ENCODE results near the gene FSD1. TPM values are rescaled to one million over a fixed set of nuclear protein-coding genes. Genes with fewer than 3 reads are reported as not detected.
A peak's percentile ranks its signal among the peaks of the same experiment; 100 is the strongest.

The FSD1 gene
- total and polyA plus RNA-seq, 5 donors from 2014 or later: 0.76 to 1.6 (median 1.0) TPM; not detected in 2

DNA sequence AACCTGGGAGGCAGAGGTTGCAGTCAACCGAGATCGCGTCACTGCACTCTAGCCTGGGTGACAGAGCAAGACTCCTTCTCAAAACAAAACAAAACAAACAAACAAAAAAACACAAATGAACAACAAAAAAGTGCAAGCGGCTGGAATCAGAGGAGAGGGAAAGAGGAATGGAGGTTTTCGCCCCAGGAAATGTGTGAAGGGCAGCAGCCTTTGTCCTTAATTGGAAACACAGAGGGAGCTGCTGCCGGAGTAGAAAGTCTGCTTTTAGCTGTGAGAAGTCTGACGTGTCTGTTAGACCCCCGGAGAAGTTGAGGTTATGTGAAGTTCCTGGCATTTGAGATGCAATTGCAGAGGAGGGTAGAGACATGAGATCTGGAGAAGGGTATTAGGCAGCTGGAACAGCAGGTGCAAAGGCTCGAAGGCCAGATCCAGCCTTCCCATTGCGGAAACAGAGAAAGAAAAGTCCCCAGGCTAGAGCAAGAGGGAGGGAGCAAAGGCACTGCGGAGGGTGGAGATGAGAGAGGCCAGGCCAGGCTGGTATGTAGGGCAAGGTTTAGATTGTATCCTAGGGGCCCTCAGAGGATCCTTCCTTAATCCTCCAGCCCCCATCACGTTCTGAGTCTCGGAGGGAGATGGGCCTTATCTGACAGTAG lies 2.7 kb upstream of the FSD1 start:
- no peak overlapping the region for H3K27ac ChIP-seq (ENCODE audit: insufficient read depth, low read length, poor library complexity, severe bottlenecking)
- H3K4me1 Mint-ChIP-seq: peaks cover 0 to 51% (median 11%) of the 10 kb centered on the region in 4 donors
- peak overlapping the region; percentile 88 to 91 (median 91) for H3K27ac Mint-ChIP-seq
- peak overlapping the region; percentile 85 to 91 (median 90) for H3K4me3 Mint-ChIP-seq
- H3K27me3 ChIP-seq (ENCODE audit: control insufficient read depth, insufficient read depth, low read length): no peaks in the 10 kb centered on the region
- peak overlapping the region; percentile 44 for H3K4me3 ChIP-seq (ENCODE audit: low read depth, low read length)
- ATAC-seq (ENCODE audit: low read depth in 2 of 2) (peak in 1 of 2 donors; percentile 17), DNase-seq (no peak)
- no peaks in the 10 kb centered on the region for H3K9me3 ChIP-seq (ENCODE audit: control insufficient read depth in 2 of 2, low read length in 2 of 2)
- peaks cover 4% of the 10 kb centered on the region for H3K27me3 Mint-ChIP-seq
- H3K9me3 Mint-ChIP-seq: peaks cover 0 to 2% (median 0%) of the 10 kb centered on the region in 7 donors
- H3K36me3 ChIP-seq (ENCODE audit: control insufficient read depth, insufficient read depth, low read length): no peaks in the 10 kb centered on the region
- peaks cover 15% of the 10 kb centered on the region for H3K4me1 ChIP-seq (ENCODE audit: control insufficient read depth, insufficient read depth, low read length, poor library complexity, severe bottlenecking)
- no peaks in the 10 kb centered on the region for H3K36me3 Mint-ChIP-seq

DNA sequence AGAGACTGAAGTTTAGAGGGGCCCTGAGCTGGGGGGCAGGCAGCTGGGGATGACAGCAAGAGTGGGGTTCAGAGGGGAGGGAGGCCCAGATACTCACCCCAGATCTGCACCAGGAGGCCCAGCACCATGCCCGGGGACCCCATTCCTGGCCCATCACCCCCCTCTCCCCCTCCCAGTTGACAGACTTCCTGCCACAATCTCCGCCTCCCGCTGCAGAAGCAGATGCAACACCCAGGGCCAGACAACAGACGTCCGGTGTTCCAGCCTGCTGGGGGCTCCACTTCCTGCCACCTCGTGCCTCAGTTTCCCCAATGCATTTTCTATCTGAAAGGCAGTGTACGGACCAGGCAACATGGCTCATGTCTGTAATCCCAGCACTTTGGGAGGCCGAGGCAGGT lies 2.2 kb upstream of the FSD1 start, which contains the start of gene TMIGD2:
TSS of gene TMIGD2 (minus strand) at position 147 of the 398 bp plus-strand sequence. CDS start at position 143, 4 bp downstream.
- peak within 1 kb of the TSS; percentile 85 to 91 (median 90) for H3K4me3 Mint-ChIP-seq
- H3K27me3 Mint-ChIP-seq: peaks cover 4% of the 10 kb centered on the region
- H3K36me3 Mint-ChIP-seq: no peaks in the 10 kb centered on the region
- peaks cover 0 to 2% (median 0%) of the 10 kb centered on the region in 7 donors for H3K9me3 Mint-ChIP-seq
- Histone ChIP-seq H3K27me3 (ENCODE audit: control insufficient read depth, insufficient read depth, low read length) (no peaks in the 10 kb centered on the region), H3K9me3 (ENCODE audit: control insufficient read depth in 2 of 2, low read length in 2 of 2) (no peaks in the 10 kb centered on the region), H3K4me3 (ENCODE audit: low read depth, low read length) (peak within 1 kb of the TSS; percentile 44), H3K36me3 (ENCODE audit: control insufficient read depth, insufficient read depth, low read length) (no peaks in the 10 kb centered on the region), H3K4me1 (ENCODE audit: control insufficient read depth, insufficient read depth, low read length, poor library complexity, severe bottlenecking) (peaks cover 15% of the 10 kb centered on the region), H3K27ac (ENCODE audit: insufficient read depth, low read length, poor library complexity, severe bottlenecking) (no peak within 1 kb of the TSS)
- peak in 1 of 2 donors; percentile 4 for ATAC-seq (ENCODE audit: low read depth in 2 of 2)
- H3K4me1 Mint-ChIP-seq: peaks cover 0 to 51% (median 11%) of the 10 kb centered on the region in 4 donors
- H3K27ac Mint-ChIP-seq: peak within 1 kb of the TSS; percentile 88 to 91 (median 91)
- peak in 1 of 3 donors; percentile 30 for DNase-seq

DNA sequence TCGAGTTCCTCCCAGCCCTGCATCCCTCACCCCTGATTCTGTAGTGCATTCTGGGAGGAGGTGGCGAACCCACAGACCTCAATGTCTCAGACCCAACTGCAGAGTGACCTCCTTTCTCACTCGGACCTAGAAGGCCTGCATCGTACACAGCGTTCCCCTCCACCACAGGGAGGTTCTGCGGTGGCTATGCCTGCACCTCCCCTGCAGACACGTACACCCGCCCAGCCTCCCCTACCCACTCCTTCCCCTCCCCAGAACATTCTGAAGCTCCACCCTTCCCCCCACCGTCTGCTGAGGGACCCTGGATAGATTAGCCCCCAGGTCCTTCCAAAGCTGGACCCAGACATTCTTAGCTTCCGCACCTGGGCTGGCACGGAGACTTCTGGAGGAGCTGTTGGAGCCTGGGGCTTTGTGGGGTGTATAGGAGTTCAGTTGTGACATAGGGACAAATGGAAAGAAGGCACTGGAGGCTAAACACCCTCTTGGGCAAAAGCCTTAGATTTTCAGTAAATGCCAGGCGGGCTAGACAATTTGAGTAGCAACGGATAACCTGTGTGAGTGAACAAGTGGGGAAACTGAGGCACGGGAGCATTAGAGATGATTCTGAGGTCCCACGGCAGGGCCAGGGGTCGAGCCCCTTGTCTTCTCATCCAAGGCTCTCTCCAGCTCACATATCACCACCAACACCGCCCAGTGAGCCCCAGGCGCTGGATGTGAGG lies 420 bp upstream of the FSD1 start:
- H3K4me3 ChIP-seq (ENCODE audit: low read depth, low read length): no peak overlapping the region
- no peak for ATAC-seq (ENCODE audit: low read depth in 2 of 2)

DNA sequence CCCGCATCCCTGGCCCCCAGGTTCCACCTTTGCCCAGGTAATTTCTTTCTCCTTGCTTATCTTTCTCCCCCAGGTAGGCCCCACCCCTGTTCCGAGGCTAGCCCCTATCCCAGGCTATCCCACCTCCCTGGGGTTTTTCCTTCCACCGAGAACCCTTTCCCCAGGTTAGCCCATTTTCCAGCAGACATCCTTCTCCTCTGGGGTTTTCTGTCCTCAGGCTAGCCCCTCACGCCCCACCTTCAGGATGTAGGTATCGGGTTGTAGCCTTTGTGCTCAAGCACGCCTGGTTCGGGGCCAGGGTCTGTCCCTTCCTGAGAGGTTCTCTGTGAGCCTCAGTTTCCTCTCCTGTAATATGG lies 837 bp downstream of the FSD1 start:
- no peaks in the 10 kb centered on the region for H3K9me3 ChIP-seq (ENCODE audit: control insufficient read depth in 2 of 2, low read length in 2 of 2)
- DNase-seq (no peak), ATAC-seq (ENCODE audit: low read depth in 2 of 2) (no peak)
- no peaks in the 10 kb centered on the region for H3K9me3 Mint-ChIP-seq
- H3K27me3 Mint-ChIP-seq: peaks cover 4% of the 10 kb centered on the region
- H3K36me3 ChIP-seq (ENCODE audit: control insufficient read depth, insufficient read depth, low read length): no peaks in the 10 kb centered on the region
- no peak overlapping the region for H3K27ac Mint-ChIP-seq
- peaks cover 0 to 40% (median 7%) of the 10 kb centered on the region in 4 donors for H3K4me1 Mint-ChIP-seq
- H3K4me3 ChIP-seq (ENCODE audit: low read depth, low read length): no peak overlapping the region
- no peak overlapping the region for H3K27ac ChIP-seq (ENCODE audit: insufficient read depth, low read length, poor library complexity, severe bottlenecking)
- no peaks in the 10 kb centered on the region for H3K36me3 Mint-ChIP-seq
- H3K27me3 ChIP-seq (ENCODE audit: control insufficient read depth, insufficient read depth, low read length): no peaks in the 10 kb centered on the region
- peaks cover 15% of the 10 kb centered on the region for H3K4me1 ChIP-seq (ENCODE audit: control insufficient read depth, insufficient read depth, low read length, poor library complexity, severe bottlenecking)
- H3K4me3 Mint-ChIP-seq: peak overlapping the region in 1 of 4 donors; percentile 61

More for the DNA sequence above, 420 bp upstream of the FSD1 start:
- no peaks in the 10 kb centered on the region for H3K36me3 Mint-ChIP-seq
- Histone ChIP-seq H3K27ac (ENCODE audit: insufficient read depth, low read length, poor library complexity, severe bottlenecking) (no peak overlapping the region), H3K36me3 (ENCODE audit: control insufficient read depth, insufficient read depth, low read length) (no peaks in the 10 kb centered on the region), H3K27me3 (ENCODE audit: control insufficient read depth, insufficient read depth, low read length) (no peaks in the 10 kb centered on the region), H3K4me1 (ENCODE audit: control insufficient read depth, insufficient read depth, low read length, poor library complexity, severe bottlenecking) (peaks cover 15% of the 10 kb centered on the region), H3K9me3 (ENCODE audit: control insufficient read depth in 2 of 2, low read length in 2 of 2) (no peaks in the 10 kb centered on the region)
- H3K4me3 Mint-ChIP-seq: peak overlapping the region; percentile 23 to 84 (median 51)
- peaks cover 0 to 47% (median 7%) of the 10 kb centered on the region in 4 donors for H3K4me1 Mint-ChIP-seq
- H3K9me3 Mint-ChIP-seq: no peaks in the 10 kb centered on the region
- peaks cover 4% of the 10 kb centered on the region for H3K27me3 Mint-ChIP-seq
- no peak for DNase-seq
- H3K27ac Mint-ChIP-seq: no peak overlapping the region

DNA sequence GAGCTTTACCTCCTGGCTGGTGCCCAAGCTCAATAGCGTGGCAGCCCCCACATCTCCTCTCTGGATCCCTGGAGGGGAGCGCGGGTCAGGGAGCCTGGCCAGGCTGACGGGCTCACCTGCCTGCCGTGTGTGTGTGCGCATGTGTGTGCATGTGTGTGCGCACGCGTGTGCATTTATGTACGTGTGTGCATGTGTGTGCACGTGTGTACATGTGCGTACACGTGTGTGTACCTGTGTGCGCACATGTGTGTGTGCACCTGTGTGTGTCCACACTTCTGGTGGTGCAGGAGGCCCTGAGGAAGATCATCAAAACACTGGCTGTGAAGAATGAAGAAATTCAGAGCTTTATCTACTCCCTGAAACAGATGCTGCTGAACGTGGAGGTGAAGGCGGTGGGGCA lies 1.3 kb downstream of the FSD1 start:
- Histone ChIP-seq H3K4me1 (ENCODE audit: control insufficient read depth, insufficient read depth, low read length, poor library complexity, severe bottlenecking) (peaks cover 15% of the 10 kb centered on the region), H3K36me3 (ENCODE audit: control insufficient read depth, insufficient read depth, low read length) (no peaks in the 10 kb centered on the region), H3K27me3 (ENCODE audit: control insufficient read depth, insufficient read depth, low read length) (no peaks in the 10 kb centered on the region), H3K4me3 (ENCODE audit: low read depth, low read length) (no peak overlapping the region), H3K27ac (ENCODE audit: insufficient read depth, low read length, poor library complexity, severe bottlenecking) (no peak overlapping the region), H3K9me3 (ENCODE audit: control insufficient read depth in 2 of 2, low read length in 2 of 2) (no peaks in the 10 kb centered on the region)
- Mint-ChIP-seq H3K36me3 (no peaks in the 10 kb centered on the region), H3K4me3 (peak overlapping the region in 1 of 4 donors; percentile 61), H3K9me3 (no peaks in the 10 kb centered on the region), H3K27me3 (peaks cover 4% of the 10 kb centered on the region), H3K27ac (peak overlapping the region in 1 of 3 donors; percentile 9), H3K4me1 (peaks cover 0 to 36% (median 7%) of the 10 kb centered on the region in 4 donors)
- ATAC-seq (ENCODE audit: low read depth in 2 of 2): no peak
- no peak for DNase-seq

GRCh38 chr19:4310247-4311121 lies 6.1 kb downstream of the FSD1 start:
- Histone ChIP-seq H3K9me3 (ENCODE audit: control insufficient read depth in 2 of 2, low read length in 2 of 2) (no peaks in the 10 kb centered on the region), H3K27me3 (ENCODE audit: control insufficient read depth, insufficient read depth, low read length) (no peaks in the 10 kb centered on the region), H3K4me1 (ENCODE audit: control insufficient read depth, insufficient read depth, low read length, poor library complexity, severe bottlenecking) (no peaks in the 10 kb centered on the region), H3K36me3 (ENCODE audit: control insufficient read depth, insufficient read depth, low read length) (no peaks in the 10 kb centered on the region), H3K4me3 (ENCODE audit: low read depth, low read length) (no peak overlapping the region), H3K27ac (ENCODE audit: insufficient read depth, low read length, poor library complexity, severe bottlenecking) (no peak overlapping the region)
- no peaks in the 10 kb centered on the region for H3K9me3 Mint-ChIP-seq
- ATAC-seq (ENCODE audit: low read depth in 2 of 2): no peak
- DNase-seq: no peak
- peaks cover 0 to 2% (median 0%) of the 10 kb centered on the region in 4 donors for H3K4me1 Mint-ChIP-seq
- H3K27me3 Mint-ChIP-seq: no peaks in the 10 kb centered on the region
- no peak overlapping the region for H3K4me3 Mint-ChIP-seq
- H3K27ac Mint-ChIP-seq: no peak overlapping the region
- no peaks in the 10 kb centered on the region for H3K36me3 Mint-ChIP-seq

DNA sequence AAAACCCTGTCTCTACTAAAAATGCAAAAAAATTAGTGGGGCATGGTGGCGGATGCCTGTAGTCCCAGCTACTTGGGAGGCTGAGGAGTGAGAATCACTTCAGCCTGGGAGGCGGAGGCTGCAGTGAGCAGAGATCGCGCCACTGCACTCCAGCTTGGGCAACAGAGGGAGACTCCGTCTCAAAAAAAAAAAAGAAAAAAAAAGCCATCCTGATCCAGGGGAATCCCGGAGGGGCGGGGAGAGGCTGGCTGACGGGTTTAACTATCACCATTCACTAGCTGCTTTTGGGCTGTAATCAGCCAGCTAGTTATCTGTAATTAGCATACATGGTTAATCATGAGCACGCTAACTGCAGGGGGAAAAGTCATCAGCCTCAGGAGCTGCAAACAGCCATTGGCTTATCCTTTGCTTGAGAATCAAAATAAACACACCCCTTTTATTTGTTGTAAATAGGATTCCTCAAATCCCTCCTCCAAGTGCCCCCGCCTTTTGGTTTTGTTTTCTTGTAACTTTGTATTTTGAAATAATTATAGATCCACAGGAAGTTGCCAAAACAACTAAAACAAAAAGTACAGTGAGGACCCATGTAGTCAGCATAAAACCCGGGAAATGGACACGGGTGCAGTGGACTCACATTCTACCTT lies 9.6 kb downstream of the FSD1 start:
- Mint-ChIP-seq H3K36me3 (no peaks in the 10 kb centered on the region), H3K27ac (no peak overlapping the region), H3K4me3 (peak overlapping the region in 1 of 4 donors; percentile 88), H3K27me3 (no peaks in the 10 kb centered on the region), H3K4me1 (no peaks in the 10 kb centered on the region), H3K9me3 (no peaks in the 10 kb centered on the region)
- Histone ChIP-seq H3K27ac (ENCODE audit: insufficient read depth, low read length, poor library complexity, severe bottlenecking) (no peak overlapping the region), H3K36me3 (ENCODE audit: control insufficient read depth, insufficient read depth, low read length) (no peaks in the 10 kb centered on the region), H3K27me3 (ENCODE audit: control insufficient read depth, insufficient read depth, low read length) (no peaks in the 10 kb centered on the region), H3K4me3 (ENCODE audit: low read depth, low read length) (no peak overlapping the region), H3K9me3 (ENCODE audit: control insufficient read depth in 2 of 2, low read length in 2 of 2) (no peaks in the 10 kb centered on the region), H3K4me1 (ENCODE audit: control insufficient read depth, insufficient read depth, low read length, poor library complexity, severe bottlenecking) (no peaks in the 10 kb centered on the region)
- ATAC-seq (ENCODE audit: low read depth in 2 of 2) (no peak), DNase-seq (no peak)

Measured in CD4-positive, CD25-positive, alpha-beta regulatory T cell (primary cell).